Smooth muscle cell (in vitro differentiated cells): ENCODE measurements around the gene NOTUM. TPM values are rescaled to one million over a fixed set of nuclear protein-coding genes. Genes with fewer than 3 reads are reported as not detected.

Experiments used
- DNase-seq: peaks from one replicate; lab custom pipeline; 2025; ENCODE audit not compliant: unreplicated experiment; lab: John Stamatoyannopoulos, UW
- H2AFZ ChIP-seq: fragments of 200-600 bp; sonication (generic); 2 replicates; pipeline ENCODE4 v1.6.0; 2016; ENCODE audit warnings: antibody characterized with exemption, low read depth, mild to moderate bottlenecking
- H3F3A ChIP-seq: fragments of 200-600 bp; sonication (generic); 2 replicates; pipeline ENCODE4 v1.6.0; 2017; ENCODE audit warnings: antibody characterized with exemption, low read depth
- H3K27ac ChIP-seq: fragments of 200-600 bp; sonication (generic); 2 replicates; pipeline ENCODE4 v1.5.1; 2016; ENCODE audit warnings: low read depth, mild to moderate bottlenecking
- H3K27me3 ChIP-seq: fragments of 200-600 bp; sonication (generic); 2 replicates; pipeline ENCODE4 v1.6.1; 2016; ENCODE audit warnings: low read depth, mild to moderate bottlenecking
- H3K36me3 ChIP-seq: fragments of 200-600 bp; sonication (generic); 2 replicates; pipeline ENCODE4 v1.5.1; 2016; ENCODE audit warnings: low read depth
- H3K4me1 ChIP-seq: fragments of 200-600 bp; sonication (generic); 2 replicates; pipeline ENCODE4 v1.5.1; 2016; ENCODE audit warnings: low read depth
- H3K4me2 ChIP-seq: fragments of 200-600 bp; sonication (generic); 2 replicates; pipeline ENCODE4 v1.6.0; 2016; ENCODE audit warnings: mild to moderate bottlenecking
- H3K4me3 ChIP-seq: fragments of 200-600 bp; sonication (generic); 2 replicates; pipeline ENCODE4 v1.5.1; 2016; ENCODE audit warnings: mild to moderate bottlenecking
- H3K79me2 ChIP-seq: fragments of 200-600 bp; sonication (generic); 2 replicates; pipeline ENCODE4 v1.6.0; 2016; ENCODE audit warnings: low read depth, mild to moderate bottlenecking
- H3K9ac ChIP-seq: fragments of 200-600 bp; sonication (generic); 2 replicates; pipeline ENCODE4 v1.6.0; 2016; ENCODE audit warnings: low read depth
- H3K9me3 ChIP-seq: fragments of 200-600 bp; sonication (generic); replicated peaks from 2 replicates; pipeline ENCODE4 v1.5.1; 2016; ENCODE audit warnings: low read depth
- H4K20me1 ChIP-seq: fragments of 200-600 bp; sonication (generic); 2 replicates; pipeline ENCODE4 v1.6.0; 2016; ENCODE audit warnings: low read depth
- WGBS: methylation state at CpG from one replicate; pipeline ENCODE4 v1.1.7; 2016; ENCODE audit warnings: low lambda C conversion rate; 5-methylcytosine and 5-hydroxymethylcytosine counted together
- polyA plus RNA-seq: library from polyadenylated mRNA; unstranded; fragments of >200 nt; fragmentation: Nextera tagmentation; extraction: Ambion mirVana; gene quantifications from 2 replicates; pipeline ENCODE4 v1.2.1, GENCODE V29; 2016
- total RNA-seq: library from RNA; depleted of rRNA; stranded (reverse); fragments of >200 nt; gene quantifications from 2 replicates; pipeline ENCODE4 v1.2.3, GENCODE V29; 2014
- TF ChIP-seq, protein P1 (sequence below): fragments of 200-600 bp; sonication (generic); IDR thresholded peaks from 2 replicates; pipeline ENCODE4 v1.5.1; 2017; ENCODE audit warnings: borderline replicate concordance, mild to moderate bottlenecking, antibody characterized with exemption; ENCODE audit not compliant: insufficient read depth, poor library complexity, severe bottlenecking

The NOTUM gene
- total and polyA plus RNA-seq, 2 experiments from 2014 or later = 0.90 to 2.9 TPM

DNA sequence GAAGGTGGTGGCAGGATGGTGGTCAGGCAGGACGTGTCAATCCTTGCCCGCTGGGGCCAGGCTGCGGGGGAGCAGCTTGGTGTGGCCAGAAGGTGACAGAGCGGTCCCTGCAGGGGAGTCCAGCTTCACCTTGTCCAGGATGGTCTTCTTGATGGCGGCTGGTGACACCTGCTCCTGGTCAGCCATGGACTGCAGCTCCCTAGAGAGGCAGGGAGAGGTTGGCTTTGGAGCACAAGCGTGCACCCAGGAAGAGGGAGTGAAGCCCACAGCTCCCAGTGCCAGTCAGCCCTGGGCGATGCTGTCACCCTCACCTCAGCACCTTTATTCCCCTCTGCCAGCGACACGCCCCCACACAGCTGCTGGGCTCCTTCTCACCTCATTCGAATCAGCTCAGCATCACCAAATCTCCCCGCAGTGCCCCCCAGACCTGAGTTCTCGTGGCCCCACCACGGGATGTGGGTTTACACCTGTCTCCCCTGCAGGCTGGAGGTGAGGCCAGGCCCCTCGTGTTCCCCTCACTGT, 27.7 kb downstream of the NOTUM start:
- 91% methylated on average over 14 of the region's 14 CpGs for WGBS
- no peak overlapping the region for H3K27ac ChIP-seq

GRCh38 chr17:81932333-81932983, 28.5 kb downstream of the NOTUM start:
- Histone ChIP-seq H3K4me3 (no peak overlapping the region), H4K20me1 (peaks cover 35% of the 10 kb centered on the region), H3K27ac (no peak overlapping the region), H3F3A (peaks cover 8% of the 10 kb centered on the region), H2AFZ (no peak overlapping the region), H3K9me3 (no peaks in the 10 kb centered on the region), H3K4me1 (peaks cover 9% of the 10 kb centered on the region), H3K4me2 (no peak overlapping the region), H3K27me3 (no peaks in the 10 kb centered on the region), H3K79me2 (peaks cover 20% of the 10 kb centered on the region), H3K36me3 (no peaks in the 10 kb centered on the region), H3K9ac (no peak overlapping the region)
- 98% methylated on average over 8 of the region's 9 CpGs for WGBS
- DNase-seq = no peak
- TF ChIP-seq, protein P1, sequence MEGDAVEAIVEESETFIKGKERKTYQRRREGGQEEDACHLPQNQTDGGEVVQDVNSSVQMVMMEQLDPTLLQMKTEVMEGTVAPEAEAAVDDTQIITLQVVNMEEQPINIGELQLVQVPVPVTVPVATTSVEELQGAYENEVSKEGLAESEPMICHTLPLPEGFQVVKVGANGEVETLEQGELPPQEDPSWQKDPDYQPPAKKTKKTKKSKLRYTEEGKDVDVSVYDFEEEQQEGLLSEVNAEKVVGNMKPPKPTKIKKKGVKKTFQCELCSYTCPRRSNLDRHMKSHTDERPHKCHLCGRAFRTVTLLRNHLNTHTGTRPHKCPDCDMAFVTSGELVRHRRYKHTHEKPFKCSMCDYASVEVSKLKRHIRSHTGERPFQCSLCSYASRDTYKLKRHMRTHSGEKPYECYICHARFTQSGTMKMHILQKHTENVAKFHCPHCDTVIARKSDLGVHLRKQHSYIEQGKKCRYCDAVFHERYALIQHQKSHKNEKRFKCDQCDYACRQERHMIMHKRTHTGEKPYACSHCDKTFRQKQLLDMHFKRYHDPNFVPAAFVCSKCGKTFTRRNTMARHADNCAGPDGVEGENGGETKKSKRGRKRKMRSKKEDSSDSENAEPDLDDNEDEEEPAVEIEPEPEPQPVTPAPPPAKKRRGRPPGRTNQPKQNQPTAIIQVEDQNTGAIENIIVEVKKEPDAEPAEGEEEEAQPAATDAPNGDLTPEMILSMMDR = no peak

More for the DNA sequence above, 27.7 kb downstream of the NOTUM start:
- Histone ChIP-seq H3K4me1 (peaks cover 7% of the 10 kb centered on the region), H3K9ac (no peak overlapping the region), H3K4me3 (no peak overlapping the region), H4K20me1 (peaks cover 35% of the 10 kb centered on the region), H3K4me2 (no peak overlapping the region), H3K27me3 (no peaks in the 10 kb centered on the region), H3F3A (peaks cover 8% of the 10 kb centered on the region), H2AFZ (no peak overlapping the region), H3K36me3 (no peaks in the 10 kb centered on the region), H3K79me2 (peaks cover 20% of the 10 kb centered on the region), H3K9me3 (no peaks in the 10 kb centered on the region)
- TF ChIP-seq, protein P1 = no peak
- no peak for DNase-seq

GRCh38 chr17:81931557-81932332, 29.2 kb downstream of the NOTUM start:
- H3K9ac ChIP-seq = no peak overlapping the region
- TF ChIP-seq, protein P1 = no peak
- peaks cover 21% of the 10 kb centered on the region for H3K79me2 ChIP-seq
- no peaks in the 10 kb centered on the region for H3K9me3 ChIP-seq
- H2AFZ ChIP-seq = no peak overlapping the region
- H4K20me1 ChIP-seq = peaks cover 35% of the 10 kb centered on the region
- no peak overlapping the region for H3K4me2 ChIP-seq
- no peak overlapping the region for H3K4me3 ChIP-seq
- DNase-seq = no peak
- H3F3A ChIP-seq = peaks cover 12% of the 10 kb centered on the region
- H3K27me3 ChIP-seq = no peaks in the 10 kb centered on the region
- H3K27ac ChIP-seq = no peak overlapping the region
- peaks cover 9% of the 10 kb centered on the region for H3K4me1 ChIP-seq
- WGBS = 73% methylated on average over 15 of the region's 15 CpGs
- no peaks in the 10 kb centered on the region for H3K36me3 ChIP-seq
